Calu3 (cell line): ENCODE measurements around the gene ABCB1. TPM values are rescaled to one million over a fixed set of nuclear protein-coding genes. Genes with fewer than 3 reads are reported as not detected.
"Not testable (repeated sequence)": the region's sequence is repeated elsewhere in the genome, so short reads cannot be mapped to it uniquely, and the experiment has no call there.

Experiments
- BruUV-seq: library from RNA; stranded (reverse); fragments of 400-500 nt; replicated peaks from 2 replicates; lab custom pipeline; 2021; lab: Mats Ljungman, UMichigan
- CTCF ChIA-PET: fragments of 300-600 bp; sonication (Branson Sonifier 250); formaldehyde crosslinking; loops from one replicate; lab custom pipeline; 2022; ENCODE audit warnings: antibody characterized with exemption; lab: Charles Lee
- DNase-seq: peaks from one replicate; pipeline ENCODE4 v3.0.0; 2022
- H3K27ac Mint-ChIP-seq: one replicate; pipeline ENCODE4 v1.8.0; 2022; ENCODE audit warnings: mixed read lengths; ENCODE audit not compliant: unreplicated experiment
- H3K27me3 Mint-ChIP-seq: one replicate; pipeline ENCODE4 v1.8.0; 2022; ENCODE audit warnings: mixed read lengths; ENCODE audit not compliant: unreplicated experiment
- H3K36me3 Mint-ChIP-seq: one replicate; pipeline ENCODE4 v1.8.0; 2022; ENCODE audit warnings: mild to moderate bottlenecking, moderate library complexity, mixed read lengths; ENCODE audit not compliant: insufficient read depth, unreplicated experiment
- H3K4me1 Mint-ChIP-seq: one replicate; pipeline ENCODE4 v1.8.0; 2022; ENCODE audit warnings: mild to moderate bottlenecking, low read depth, mixed read lengths; ENCODE audit not compliant: unreplicated experiment
- H3K4me3 Mint-ChIP-seq: one replicate; pipeline ENCODE4 v1.8.0; 2022; ENCODE audit warnings: mild to moderate bottlenecking, low read depth, moderate library complexity, mixed read lengths; ENCODE audit not compliant: unreplicated experiment
- H3K9me3 Mint-ChIP-seq: one replicate; pipeline ENCODE4 v1.8.0; 2022; ENCODE audit warnings: low read depth, mixed read lengths; ENCODE audit not compliant: unreplicated experiment
- intact Hi-C: fragments of 100-400 bp; cut with micrococcal nuclease; formaldehyde crosslinking; loops from one replicate; pipeline ENCODE4 v1.10.0; 2022; ENCODE audit not compliant: unreplicated experiment
- total RNA-seq: library from RNA; stranded (reverse); gene quantifications from 2 replicates; pipeline ENCODE4 v1.2.3, GENCODE V29; 2022
- TF ChIP-seq, protein P1 (sequence below): fragments of 200-600 bp; IDR thresholded peaks from one replicate; pipeline ENCODE4 v1.8.0; 2022; ENCODE audit warnings: antibody characterized with exemption; ENCODE audit not compliant: unreplicated experiment

Gene ABCB1
- total RNA-seq, 1 experiment from 2014 or later, result 5.7 TPM

- TF ChIP-seq, protein P1, sequence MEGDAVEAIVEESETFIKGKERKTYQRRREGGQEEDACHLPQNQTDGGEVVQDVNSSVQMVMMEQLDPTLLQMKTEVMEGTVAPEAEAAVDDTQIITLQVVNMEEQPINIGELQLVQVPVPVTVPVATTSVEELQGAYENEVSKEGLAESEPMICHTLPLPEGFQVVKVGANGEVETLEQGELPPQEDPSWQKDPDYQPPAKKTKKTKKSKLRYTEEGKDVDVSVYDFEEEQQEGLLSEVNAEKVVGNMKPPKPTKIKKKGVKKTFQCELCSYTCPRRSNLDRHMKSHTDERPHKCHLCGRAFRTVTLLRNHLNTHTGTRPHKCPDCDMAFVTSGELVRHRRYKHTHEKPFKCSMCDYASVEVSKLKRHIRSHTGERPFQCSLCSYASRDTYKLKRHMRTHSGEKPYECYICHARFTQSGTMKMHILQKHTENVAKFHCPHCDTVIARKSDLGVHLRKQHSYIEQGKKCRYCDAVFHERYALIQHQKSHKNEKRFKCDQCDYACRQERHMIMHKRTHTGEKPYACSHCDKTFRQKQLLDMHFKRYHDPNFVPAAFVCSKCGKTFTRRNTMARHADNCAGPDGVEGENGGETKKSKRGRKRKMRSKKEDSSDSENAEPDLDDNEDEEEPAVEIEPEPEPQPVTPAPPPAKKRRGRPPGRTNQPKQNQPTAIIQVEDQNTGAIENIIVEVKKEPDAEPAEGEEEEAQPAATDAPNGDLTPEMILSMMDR, result no peak
- no peak for DNase-seq
- no peaks in the 10 kb centered on the region for H3K36me3 Mint-ChIP-seq
- no peak overlapping the region for H3K4me3 Mint-ChIP-seq
- H3K4me1 Mint-ChIP-seq, result peaks cover 2% of the 10 kb centered on the region
- no peak overlapping the region for H3K27ac Mint-ChIP-seq
- BruUV-seq, result no TSS peak
- H3K9me3 Mint-ChIP-seq, result peaks cover 2% of the 10 kb centered on the region
- H3K27me3 Mint-ChIP-seq, result no peaks in the 10 kb centered on the region
- CTCF ChIA-PET, result no interaction called here
- intact Hi-C loops, result no loop called here
These were observed 20.0 kb downstream of the ABCB1 start for GRCh38 chr7:87580636-87581035.

DNA sequence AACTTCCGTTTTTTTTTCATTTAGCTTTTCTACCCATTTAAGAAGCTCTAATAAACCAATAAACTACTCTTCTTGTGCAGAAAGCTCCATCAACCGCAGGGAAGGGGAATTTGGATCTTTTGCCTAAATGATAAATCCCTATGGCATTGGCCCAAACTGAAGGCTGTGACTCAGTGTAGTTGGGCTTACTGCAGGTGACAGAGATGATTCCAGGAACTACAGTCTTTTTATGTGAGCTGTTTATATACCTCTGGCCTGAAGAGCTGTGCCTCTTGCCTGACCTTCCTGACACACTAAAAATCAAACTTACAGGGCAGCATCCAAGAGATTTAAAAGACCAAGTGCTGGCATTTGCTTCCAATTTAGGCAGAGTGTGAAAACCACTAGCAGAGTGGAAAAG, 25.2 kb downstream of the ABCB1 start:
- intact Hi-C loops, result no loop called here
- no peak overlapping the region for H3K27ac Mint-ChIP-seq
- no peak for DNase-seq
- H3K4me3 Mint-ChIP-seq, result no peak overlapping the region
- peaks cover 42% of the 10 kb centered on the region for H3K4me1 Mint-ChIP-seq
- no TSS peak for BruUV-seq
- CTCF ChIA-PET, result interaction anchor here (1.0 kb wide), 1 partner anchor 10 kb away, joined by 3 read pairs; no protein-coding TSS in a partner anchor
- no peaks in the 10 kb centered on the region for H3K27me3 Mint-ChIP-seq
- H3K36me3 Mint-ChIP-seq, result no peaks in the 10 kb centered on the region
- H3K9me3 Mint-ChIP-seq, result peaks cover 2% of the 10 kb centered on the region
- TF ChIP-seq, protein P1, result no peak

DNA sequence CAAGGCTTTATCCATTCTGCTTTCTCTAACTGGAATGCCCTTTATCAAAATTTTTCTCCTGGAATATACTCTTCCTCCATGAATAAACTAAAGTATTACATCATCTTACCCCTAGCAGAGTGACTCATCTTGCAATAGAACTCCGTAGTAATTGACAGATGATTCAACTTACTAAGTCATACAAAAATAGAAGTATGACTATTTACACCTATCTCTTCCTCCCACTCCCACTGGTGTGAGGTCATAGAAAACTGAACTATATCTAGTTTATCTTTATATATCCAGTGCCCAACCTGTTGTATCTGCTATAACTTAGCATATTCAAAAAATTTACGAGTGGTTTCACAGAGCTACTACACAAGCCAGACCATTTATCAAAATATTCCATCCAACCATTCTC, 26.1 kb downstream of the ABCB1 start:
- H3K27me3 Mint-ChIP-seq, result no peaks in the 10 kb centered on the region
- H3K4me1 Mint-ChIP-seq, result peaks cover 42% of the 10 kb centered on the region
- no peaks in the 10 kb centered on the region for H3K36me3 Mint-ChIP-seq
- CTCF ChIA-PET, result no interaction called here
- intact Hi-C loops, result no loop called here
- TF ChIP-seq, protein P1, result no peak
- no peak for DNase-seq
- no peak overlapping the region for H3K4me3 Mint-ChIP-seq
- peaks cover 1% of the 10 kb centered on the region for H3K9me3 Mint-ChIP-seq
- peak overlapping the region; percentile 23 for H3K27ac Mint-ChIP-seq
- BruUV-seq, result no TSS peak

DNA sequence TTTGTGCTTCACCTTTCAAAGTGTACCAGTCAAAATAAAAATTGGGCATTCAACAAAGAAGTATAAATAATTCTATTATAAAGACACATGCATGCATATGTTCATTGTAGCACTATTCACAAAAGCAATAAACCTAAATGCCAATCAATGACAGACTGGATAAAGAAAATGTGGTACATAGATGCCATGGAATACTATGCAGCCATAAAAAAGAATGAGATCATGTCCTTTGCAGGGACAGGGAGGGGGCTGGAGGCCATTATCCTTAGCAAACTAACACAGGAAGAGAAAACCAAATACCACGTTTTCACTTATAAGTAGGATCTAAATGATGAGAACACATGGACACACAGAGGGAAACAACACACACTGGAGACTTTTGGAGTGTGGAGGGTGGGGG, 28.2 kb downstream of the ABCB1 start:
- DNase-seq, CTCF ChIA-PET, H3K4me3 Mint-ChIP-seq, intact Hi-C loops, H3K36me3 Mint-ChIP-seq, BruUV-seq, H3K27me3 Mint-ChIP-seq, H3K27ac Mint-ChIP-seq, H3K9me3 Mint-ChIP-seq: not testable (repeated sequence)
- peaks cover 42% of the 10 kb centered on the region for H3K4me1 Mint-ChIP-seq

DNA sequence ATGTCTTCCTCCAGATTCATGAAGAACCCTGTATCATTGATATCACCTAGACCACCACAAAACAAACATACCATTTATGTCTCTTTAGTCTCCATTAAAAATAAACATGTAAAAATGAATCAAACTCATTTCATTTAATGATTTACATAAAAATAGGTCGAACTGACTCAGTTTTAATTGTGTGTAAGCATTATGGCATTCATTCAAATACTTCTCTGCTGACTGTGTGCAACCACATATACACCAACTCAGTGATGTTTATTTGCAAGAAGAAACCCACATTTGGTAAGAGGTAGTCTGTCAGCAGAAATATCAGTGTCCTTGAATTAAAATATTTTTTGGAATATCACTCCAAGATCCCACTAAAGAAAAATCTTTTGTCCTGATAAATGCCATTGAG, 30.5 kb downstream of the ABCB1 start:
- DNase-seq, result no peak
- Mint-ChIP-seq H3K27me3 (no peaks in the 10 kb centered on the region), H3K27ac (no peak overlapping the region), H3K4me3 (no peak overlapping the region), H3K36me3 (no peaks in the 10 kb centered on the region), H3K9me3 (no peaks in the 10 kb centered on the region), H3K4me1 (peaks cover 44% of the 10 kb centered on the region)
- no TSS peak for BruUV-seq
- TF ChIP-seq, protein P1, result no peak
- intact Hi-C loops, result no loop called here
- CTCF ChIA-PET, result interaction anchor here (0.7 kb wide), 1 partner anchor 22 kb away, joined by 5 read pairs; no protein-coding TSS in a partner anchor
